ENCODE results near the gene PPARG.
"Not testable (repeated sequence)": the region's sequence is repeated elsewhere in the genome, so short reads cannot be mapped to it uniquely, and the experiment has no call there.

PPARG gene

DNA sequence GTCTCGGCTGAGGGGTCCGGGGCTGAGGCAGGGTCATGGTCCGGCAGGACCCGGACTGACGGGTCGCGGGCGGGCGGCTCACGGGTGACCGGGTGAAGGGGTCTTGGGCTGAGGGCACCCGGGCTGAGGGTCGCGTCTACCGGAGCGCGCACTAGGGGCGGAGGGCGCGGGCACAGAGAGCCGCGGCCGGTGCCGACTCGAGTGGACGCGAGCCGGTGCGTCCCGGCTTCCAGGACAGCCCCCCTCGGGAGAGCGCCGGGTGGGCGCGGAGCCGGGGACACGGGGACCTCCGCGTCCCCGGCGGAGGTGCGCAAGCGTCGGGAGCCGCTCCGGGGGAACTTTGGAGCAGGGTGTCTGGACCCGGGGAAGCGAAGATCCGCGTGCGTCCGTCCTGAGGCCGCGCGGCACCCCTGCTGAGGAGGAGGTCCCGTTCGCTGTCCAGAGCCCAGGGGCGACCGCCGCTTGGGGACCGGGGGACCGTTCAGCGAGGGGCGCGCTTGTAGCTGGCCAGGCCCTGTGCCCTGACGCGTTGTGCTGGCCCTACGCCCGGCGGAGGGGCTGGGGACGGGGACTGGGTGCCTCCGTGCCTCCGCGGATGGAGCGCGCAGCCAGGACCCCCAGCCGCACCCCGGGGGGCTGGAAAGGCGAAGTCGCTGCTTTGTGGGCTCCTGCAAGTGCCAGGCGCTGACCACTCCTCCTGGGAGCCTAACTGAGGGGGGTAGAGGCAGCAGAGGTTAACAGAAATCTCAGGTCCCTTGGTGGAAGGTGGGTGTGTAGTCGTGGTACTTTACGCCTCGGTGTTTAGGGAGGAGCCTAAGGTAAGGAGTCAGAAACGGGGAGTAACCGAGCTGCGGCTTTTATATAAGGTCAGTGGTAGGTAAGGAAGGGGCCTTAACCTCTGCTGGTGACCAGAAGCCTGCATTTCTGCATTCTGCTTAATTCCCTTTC is at the start of gene PPARG:
TSS of gene PPARG (plus strand) at position 889 of the 948 bp plus-strand sequence. CDS start 90,642 bp downstream, outside the sequence.
- peak; percentile 20 for DNase-seq (ENCODE audit: low spot score)

DNA sequence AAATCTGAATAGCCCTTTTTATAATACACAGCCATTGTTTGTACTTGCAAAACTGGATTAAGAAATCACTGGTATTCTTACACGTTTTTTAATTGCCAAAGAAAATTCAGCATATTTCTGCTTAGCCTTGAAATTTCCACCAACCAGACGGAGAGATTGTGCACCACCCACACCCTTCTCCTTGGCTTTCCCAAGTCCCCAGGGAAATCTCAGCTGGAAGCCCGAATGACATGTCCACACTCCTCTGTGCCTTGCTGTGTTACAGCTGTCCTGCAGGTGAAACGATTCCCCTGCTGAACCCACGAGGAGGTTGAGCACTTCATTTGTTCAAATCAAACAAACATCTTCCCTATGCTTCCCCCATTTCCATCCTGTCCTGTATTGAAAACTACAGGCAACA is 49.6 kb upstream of the PPARG start:
- no peak for DNase-seq (ENCODE audit: low spot score)

DNA sequence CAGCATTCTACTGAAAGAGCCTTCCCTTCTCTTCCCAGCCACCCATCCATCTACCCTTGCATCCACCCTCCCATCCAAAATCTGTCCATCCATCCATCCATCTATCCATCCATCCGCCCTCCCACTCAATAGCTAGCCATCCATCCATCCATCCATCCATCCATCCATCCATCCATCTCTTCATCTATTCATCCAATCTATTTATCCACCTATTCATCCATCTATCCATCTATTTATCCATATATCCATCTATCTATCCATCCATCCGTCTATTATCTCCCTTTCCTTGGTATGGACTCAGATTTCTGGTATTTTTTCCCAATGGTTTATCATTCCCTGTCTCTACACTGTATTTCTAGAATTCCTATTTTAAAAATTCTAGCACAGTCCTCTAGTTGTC is 46.1 kb upstream of the PPARG start:
- DNase-seq (ENCODE audit: low spot score) = no peak

DNA sequence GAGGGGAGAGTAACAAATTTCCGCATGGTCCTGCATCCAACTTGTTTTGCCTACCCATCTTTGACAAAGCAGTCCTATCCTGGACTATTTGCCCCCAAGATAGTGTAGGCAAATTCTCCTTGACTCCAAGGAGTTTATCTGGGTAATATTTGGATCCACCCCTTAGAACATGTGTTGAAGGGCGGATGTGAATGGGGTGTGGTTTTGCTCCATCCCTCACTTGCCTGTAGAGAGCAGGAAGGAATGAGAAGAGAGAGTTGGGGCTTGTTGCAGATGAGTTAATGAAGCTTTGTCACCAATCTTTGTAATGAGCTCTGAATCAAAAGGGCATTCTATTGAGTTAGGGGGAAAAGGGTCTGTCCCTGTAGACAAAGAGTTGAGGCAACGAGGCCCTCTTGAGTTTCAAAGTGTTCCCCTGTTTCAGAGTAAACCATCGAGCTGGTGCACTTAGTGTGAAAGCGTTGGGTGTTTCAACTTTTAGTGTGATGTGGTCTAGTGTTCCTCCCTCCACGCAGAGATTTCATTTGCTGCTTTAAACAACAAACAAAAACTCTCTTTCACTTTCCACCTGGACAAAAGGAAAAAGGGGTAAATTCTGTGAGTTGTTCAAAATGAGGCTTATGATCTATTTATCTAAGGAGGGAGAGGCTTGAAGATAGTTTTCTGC is 42.2 kb upstream of the PPARG start:
- DNase-seq (ENCODE audit: low spot score) = no peak

DNA sequence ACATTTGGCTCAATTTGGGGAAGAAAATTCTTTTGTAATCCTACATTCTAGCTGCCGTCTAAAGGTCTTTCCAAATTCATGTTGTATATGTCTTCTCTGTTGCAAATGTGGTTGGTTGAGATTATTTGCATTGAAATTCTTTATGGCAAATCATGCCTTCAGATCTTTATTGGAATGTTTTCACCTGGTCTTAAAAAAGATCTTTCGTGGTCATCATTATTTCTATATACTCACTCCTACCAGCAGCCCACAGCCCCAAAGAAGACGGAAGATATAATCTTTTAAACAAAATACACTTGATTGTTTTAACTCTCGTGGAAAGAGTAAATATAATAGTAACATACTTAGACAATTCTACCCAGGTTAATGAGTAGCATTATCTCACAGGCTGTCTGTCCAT is 41.5 kb upstream of the PPARG start:
- no peak for DNase-seq (ENCODE audit: low spot score)

DNA sequence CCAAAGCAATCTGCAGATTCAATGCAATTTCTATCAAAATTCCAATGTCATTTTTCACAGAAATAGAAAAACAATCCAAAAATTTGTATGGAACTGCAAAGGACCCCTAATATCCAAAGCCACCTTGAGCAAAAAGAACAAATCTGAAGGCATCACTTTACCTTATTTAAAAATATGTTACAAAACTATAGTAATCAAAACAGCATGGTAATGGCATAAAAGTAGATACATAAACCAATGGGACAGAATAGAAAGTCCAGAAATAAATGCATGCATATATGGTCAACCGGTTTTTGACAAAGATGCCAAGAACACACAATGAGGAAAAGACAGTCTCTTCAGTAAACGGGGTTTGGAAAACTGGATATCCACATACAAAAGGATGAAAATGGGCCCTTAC is 39.4 kb upstream of the PPARG start:
- DNase-seq (ENCODE audit: low spot score) = no peak

DNA sequence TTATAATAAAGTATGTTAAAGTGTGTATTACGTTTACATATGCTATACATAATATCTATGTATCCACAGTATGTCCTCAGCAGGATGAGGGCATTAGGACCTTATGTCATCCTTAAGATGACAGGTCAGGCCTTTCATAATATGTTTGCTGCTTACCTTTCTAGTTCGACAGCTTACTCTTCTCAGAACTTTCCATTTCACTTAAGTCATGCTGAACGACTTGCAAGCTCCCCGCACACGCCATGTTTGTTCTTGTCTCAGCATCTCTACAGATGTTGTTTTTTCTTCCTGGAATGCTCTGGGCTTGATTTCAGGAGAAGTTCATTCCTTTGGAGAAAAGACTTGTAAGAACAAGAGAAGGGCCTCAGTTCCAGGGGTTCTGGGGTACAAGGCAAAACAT is 36.0 kb upstream of the PPARG start:
- no peak for DNase-seq (ENCODE audit: low spot score)

DNA sequence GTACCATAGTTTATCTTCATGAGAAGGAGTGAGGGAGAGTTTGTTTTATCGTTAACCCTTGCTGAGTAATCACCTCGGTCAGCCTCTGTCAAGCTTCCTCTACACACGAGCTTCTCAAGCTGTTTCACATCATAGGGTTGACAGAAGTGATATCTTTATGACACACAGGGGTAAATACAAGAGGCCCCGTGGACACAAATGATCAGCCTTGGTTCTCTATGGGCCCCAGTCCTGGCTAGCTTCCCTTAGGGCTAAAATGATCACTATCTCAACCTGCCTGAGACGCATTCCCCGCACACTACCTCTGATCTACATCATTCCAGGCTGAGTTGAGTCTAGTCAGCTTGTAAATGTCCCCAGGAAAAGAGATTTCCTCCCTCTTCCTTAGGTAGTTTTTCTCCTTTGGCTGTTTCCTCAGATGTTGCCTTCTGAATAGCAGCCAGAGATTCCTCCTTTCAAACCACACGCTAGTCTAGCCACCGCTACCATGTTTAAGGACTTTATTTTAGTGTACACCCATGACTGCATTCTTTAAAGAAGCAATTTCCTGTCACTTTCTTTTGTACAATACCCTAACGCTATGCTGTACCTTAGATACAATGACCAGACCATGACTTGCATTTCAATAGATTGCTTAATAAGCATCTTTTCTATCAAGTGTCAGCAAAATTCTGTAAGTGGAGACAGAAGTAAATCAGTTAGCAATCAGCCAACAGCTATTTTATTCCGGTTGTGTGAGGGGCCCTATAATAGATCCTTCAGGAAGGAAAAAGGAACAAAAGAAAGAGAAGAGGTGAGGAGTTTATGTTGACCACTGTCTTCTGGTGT is 35.1 kb upstream of the PPARG start:
- DNase-seq (ENCODE audit: low spot score) = no peak

DNA sequence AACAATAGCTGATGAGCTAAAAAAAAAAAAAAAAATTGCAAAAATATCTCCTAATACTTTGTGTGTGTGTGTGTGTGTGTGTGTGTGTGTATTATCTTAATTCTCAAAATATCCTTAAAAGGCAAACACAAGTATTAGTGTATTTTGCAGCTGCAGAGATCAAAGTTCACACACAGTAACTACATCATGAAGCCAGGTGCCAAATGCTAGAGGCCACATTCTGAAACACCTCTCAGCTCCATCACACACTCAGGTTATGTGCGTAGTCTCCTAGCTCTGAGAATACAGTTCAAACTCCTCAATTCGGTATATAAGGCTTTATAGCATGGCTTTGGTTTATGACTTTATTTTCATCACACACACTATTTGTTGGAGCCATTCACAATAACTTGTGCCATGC is 33.5 kb upstream of the PPARG start:
- no peak for DNase-seq (ENCODE audit: low spot score)

DNA sequence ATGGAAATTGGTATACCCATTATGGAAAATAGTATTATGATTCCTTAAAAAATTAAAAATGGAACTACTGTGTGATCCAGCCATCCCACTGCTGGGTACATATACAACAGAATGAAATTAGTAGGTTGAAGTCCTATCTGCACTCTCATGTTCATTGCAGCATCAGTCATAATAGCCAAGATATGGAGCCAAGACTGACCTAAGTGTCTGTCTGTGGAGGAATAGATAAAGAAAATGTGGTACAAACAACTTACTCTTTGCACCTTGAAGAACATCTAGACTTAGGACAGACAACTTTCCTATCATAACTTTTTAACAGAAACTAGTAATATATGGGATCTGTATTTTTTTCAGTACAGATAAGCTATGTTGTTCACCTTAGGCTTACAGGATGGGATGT is 30.0 kb upstream of the PPARG start:
- DNase-seq (ENCODE audit: low spot score) = no peak

DNA sequence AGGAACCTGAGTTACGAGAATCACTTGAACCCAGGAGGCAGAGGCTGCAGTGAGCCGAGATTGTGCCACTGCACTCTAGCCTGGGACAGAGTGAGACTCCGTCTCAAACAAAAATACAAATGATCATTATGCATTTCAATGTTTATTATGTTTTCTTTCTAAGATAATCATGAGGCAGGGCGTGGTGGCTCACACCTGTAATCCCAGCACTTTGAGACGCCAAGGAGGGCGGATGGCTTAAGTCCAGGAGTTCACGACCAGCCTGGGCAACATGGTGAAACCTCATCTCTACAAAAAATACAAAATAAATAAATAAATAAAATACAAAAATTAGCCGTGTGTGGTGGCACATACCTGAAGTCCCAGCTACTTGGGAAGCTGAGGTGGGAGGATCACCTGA is 26.7 kb upstream of the PPARG start:
- not testable (repeated sequence) for DNase-seq (ENCODE audit: low spot score)

DNA sequence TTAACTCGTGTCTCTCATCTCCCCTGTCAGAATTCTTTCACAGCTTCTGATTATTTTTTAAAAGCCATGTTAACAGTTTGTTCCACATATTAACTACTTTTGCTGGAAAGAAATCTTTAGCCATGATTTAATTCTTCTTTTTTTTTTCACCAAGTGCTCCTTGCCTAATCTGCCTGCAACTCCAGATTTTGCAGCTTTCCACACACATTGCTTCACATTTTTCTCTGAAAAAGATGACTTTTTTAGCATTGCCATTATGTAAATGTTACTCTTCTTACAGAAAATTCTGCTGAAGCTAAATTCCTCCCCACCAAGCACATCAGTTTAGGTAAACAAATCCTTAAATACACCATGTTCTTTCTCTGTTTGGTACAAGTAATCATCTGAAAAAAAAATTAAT is 23.4 kb upstream of the PPARG start:
- no peak for DNase-seq (ENCODE audit: low spot score)

DNA sequence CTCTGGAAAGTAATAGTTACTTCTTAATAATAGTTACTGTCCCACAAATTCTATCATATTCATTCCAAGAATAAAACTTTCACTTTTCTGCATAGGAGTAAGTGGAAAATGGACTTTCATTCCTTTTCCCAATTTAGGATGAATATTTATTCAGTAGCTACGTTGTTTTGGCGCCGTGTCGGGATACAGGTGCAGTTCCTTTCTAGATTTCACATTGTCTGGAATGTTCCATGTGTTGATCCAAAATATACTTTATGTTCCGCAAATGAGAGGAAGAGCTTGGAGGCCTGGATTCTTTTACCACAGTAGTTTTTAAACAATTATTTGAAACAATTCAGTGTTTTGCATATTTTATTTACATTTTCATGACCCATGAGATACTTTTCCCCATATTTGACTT is 22.8 kb upstream of the PPARG start:
- DNase-seq (ENCODE audit: low spot score) = no peak

DNA sequence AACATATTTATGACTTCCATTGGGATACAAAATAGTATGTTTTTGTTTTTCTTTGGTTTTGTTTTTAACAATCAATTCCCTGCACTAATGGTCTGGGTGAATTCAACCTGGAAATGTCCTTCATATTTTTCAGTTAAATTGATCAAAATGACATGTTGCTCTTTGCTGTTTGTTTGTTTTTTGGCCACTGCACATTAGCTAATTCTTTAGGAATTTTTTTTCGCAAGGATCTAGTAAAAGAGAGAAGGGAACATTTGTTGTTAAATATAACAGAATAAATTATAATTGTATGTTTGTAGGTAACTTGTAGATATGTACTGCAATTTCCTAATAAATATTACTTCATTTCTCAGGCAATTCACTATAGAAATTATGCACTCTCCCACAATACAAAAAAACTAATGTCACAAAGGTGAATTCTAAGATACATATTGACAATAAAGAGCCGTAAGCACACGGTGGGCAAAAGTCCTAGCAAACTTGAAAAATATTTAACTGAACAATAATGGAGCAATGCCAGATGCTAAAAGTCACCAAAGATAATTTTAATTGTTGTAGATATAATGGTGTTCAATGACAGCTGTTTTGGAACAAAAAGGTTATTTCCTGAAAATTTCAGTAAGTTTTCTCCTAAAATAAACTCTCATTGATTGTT is 21.4 kb upstream of the PPARG start:
- DNase-seq (ENCODE audit: low spot score) = no peak

DNA sequence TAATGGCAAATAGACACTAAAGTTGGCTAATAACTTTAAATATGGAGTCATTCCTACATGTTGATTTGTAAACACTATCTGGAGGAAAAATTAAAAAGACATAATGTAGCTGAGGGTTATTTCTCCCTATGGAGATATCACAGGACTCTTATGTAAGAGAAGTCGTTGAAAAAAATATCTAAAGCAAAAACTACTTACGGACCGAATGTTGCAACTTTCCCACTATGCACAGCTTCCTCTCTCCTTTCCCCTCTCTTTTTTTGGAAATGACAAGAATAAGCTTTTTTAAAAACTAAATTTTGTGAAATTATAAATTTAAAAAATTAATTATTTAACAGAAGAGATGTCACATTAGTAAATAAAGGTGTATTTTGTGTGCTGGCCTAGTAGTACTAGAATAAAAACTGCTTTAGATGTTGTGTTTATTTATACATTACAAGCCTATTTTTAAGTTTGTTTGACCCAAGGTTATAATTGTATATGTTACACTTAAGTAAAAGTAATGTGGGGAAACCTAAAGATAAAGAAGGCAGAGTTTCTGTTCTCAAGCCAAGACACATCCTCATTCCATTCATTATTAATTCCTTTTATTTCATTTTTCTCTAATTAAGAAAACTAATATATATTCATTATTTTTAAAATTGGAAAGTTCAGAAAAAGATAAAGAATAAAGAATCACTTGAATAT is 20.7 kb upstream of the PPARG start:
- DNase-seq (ENCODE audit: low spot score) = no peak

DNA sequence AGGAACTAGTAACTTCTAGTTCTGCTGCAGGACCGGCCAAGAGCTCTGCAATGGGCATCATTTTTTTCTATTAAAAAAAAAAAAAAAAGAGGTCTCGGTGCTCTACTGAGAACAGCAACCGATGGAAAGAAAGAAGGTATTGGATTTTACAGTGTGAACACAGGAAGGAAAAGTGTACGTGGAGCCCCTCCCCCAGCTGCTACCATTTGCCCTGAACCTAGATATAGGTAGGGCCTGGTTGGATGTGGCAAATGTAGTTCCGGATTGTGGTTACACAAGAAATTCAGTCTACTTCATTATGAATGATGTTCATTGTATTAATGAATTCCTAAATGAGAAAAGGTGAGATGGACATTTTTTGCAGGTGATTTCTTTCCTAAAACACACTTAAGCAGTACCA is 17.9 kb upstream of the PPARG start:
- no peak for DNase-seq (ENCODE audit: low spot score)

DNA sequence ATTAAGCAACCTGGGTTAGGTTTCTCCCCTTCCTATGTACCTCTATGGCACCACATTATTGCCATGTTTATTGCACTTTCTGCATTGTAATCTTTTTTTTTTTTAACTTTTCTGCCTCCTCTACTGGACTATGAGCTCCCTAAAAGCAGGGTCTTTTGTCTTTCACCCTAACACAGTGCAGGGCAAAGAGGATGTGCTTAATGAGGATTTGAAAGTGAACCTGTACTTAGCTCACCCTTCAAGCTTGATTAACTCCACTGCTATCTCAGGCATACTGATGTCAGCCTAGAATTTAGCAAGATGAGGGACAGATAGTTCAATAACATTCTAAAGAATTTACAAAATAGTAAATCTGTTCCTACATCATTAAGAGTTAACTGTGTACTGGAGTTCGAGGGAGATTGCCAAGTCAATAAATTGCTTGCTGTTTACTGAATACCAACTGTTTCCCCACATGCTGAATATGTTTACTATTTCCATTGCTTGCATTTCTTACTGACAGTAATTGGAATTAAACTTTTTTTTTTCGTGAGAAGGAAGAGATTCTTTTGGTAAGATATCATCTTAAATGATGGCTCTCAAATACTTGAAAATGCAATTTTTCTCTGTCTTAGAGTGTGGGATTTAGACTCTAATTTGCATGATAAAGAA is 15.7 kb upstream of the PPARG start:
- no peak for DNase-seq (ENCODE audit: low spot score)

DNA sequence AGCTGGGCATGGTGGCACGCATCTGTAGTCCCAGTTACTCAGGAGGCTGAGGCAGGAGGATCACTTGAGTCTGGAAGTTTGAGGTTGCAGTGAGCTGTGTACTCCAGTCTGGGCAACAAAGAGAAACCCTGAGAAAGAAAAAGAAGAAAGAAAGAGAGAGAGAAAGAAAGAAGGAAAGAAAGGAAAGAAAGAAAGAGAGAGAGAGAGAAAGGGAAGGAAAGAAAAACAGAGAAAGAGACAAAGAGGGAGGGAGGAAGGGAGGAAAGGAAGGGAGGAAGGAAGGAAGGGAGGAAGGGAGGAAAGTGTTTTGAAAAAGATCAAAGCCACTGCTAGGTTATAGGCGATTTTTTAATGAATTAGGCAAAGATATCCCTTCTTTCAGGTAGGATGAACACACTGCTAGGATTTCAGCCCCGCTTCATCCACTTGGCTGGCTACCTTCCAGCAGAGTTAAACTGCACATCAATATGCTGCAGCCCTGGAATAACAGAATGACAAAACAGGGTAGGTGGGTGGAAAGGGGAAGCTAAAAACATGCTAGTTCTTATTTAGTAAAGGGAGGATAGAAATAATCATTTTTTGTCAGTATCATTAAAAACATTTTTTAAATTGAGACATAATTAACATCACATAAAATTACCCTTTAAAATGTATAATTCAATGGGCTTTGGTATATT is 12.8 kb upstream of the PPARG start:
- no peak for DNase-seq (ENCODE audit: low spot score)

DNA sequence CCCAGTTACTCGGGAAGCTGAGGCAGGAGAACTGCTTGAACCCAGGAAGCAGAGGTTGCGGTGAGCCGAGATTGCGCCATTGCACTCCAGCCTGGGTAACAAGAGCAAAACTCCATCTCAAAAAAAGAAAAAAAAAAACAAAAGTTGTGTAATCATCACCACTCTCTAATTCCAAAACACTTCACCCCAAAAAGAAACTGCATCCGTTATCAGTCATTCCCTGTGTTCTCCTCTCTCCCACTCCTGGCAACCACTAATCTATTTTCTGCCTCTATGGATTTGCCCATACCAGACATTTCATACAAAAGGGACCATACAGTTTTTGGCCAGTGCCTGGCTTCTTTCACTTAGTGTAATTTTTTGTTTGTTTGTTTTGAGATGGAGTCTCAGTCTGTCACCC is 12.0 kb upstream of the PPARG start:
- DNase-seq (ENCODE audit: low spot score) = not testable (repeated sequence)

DNA sequence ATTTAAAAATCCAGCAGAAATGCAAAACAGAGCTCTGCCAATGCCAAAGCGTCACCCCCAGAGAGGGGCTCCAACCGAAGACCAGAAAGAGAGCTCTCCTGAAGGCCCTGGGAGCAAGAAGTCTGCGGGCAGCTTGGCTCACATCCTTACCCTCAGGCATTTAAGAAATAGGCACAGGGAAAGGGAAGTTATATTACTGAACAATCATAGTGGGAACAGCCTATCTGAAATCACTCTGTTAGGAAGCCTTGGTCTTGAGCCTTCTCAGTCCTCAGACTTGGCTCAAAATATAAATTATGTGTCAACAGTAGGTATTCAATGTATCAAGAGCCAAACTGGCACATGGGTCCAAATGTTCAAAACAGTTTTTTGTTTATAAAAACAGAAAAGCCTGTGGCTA is 10.3 kb upstream of the PPARG start:
- DNase-seq (ENCODE audit: low spot score) = no peak

Data from cerebellar cortex (tissue), 1 donor.